ENCODE results near the gene HIVEP2. TPM values are rescaled to one million over a fixed set of nuclear protein-coding genes. Genes with fewer than 3 reads are reported as not detected.

Gene HIVEP2
- total and polyA plus RNA-seq, 2 of the 4 experiments (the other 2 are of a cell fraction): 4.3 to 11.3 TPM

DNA sequence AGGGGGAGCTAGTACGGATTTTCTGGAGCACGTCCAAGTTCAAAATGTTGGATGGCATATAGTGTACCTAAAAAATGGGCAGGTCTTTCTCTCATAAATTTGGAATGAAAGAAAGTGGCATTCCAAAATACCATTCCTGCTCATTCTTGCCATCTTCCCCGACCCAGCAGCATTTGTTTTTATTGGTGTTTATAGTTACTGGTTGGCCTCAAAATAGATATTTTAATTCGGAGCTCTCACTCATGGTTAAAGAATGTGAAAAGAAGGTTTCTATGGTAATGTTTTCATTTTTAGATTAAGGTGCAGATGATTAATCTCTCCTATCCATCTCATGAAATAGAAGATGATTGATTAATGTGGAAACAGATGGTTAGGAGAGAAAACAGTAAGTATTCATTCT lies 204.5 kb downstream of the HIVEP2 start:
- no peak overlapping the region for H2AFZ ChIP-seq (replicated peaks; ENCODE audit: low read length, poor library complexity)
- WGBS, 2 experiments (ENCODE audit: extremely low coverage in 2 of 2, insufficient read length in 1 of 2): no CpG with 5 or more reads among the region's 4 CpGs
- no peak for DNase-seq
- H3K79me1 ChIP-seq (ENCODE audit: low read depth in 1 of 2, low read length in 2 of 2): no peaks in the 10 kb centered on the region
- H2BK15ac ChIP-seq (ENCODE audit: low read depth, low read length): no peak overlapping the region
- H3K4me2 ChIP-seq (ENCODE audit: low read depth, low read length): no peak overlapping the region
- no peak overlapping the region for H2AK9ac ChIP-seq (replicated peaks; ENCODE audit: low read depth, low read length, poor library complexity)
- no peaks in the 10 kb centered on the region for H3K27me3 ChIP-seq (ENCODE audit: control insufficient read depth, insufficient read depth, low read length)
- no peaks in the 10 kb centered on the region; the same call in 1 of the 2 replicates for H3K9me1 ChIP-seq (ENCODE audit: insufficient read depth, low read length)
- H3K23ac ChIP-seq (ENCODE audit: low read depth, low read length): no peak overlapping the region
- no peak overlapping the region for H3K56ac ChIP-seq (ENCODE audit: extremely low read depth, insufficient read depth, low read length)
- CTCF ChIA-PET: no interaction called here
- H3K14ac ChIP-seq (replicated peaks; ENCODE audit: low read depth, low read length): no peak overlapping the region
- no peak overlapping the region for H2BK5ac ChIP-seq (ENCODE audit: low read depth, low read length, poor library complexity, severe bottlenecking)
- no peak overlapping the region for H2AK5ac ChIP-seq (ENCODE audit: low read depth, low read length)
- peaks cover 2% of the 10 kb centered on the region; the same call in 1 of the 2 replicates for H3K4me1 ChIP-seq (ENCODE audit: control insufficient read depth, insufficient read depth, low read length)
- POLR2A ChIA-PET (ENCODE audit: unreplicated experiment): no interaction called here
- H3K18ac ChIP-seq (ENCODE audit: low read depth, low read length): no peak overlapping the region
- H3K4me3 ChIP-seq (ENCODE audit: insufficient read depth, low read depth, low read length): no peak overlapping the region
- no peaks in the 10 kb centered on the region for H4K20me1 ChIP-seq (ENCODE audit: insufficient read depth, low read length)
- H4K91ac ChIP-seq (ENCODE audit: insufficient read depth, low read depth, low read length): no peak overlapping the region
- H3K9ac ChIP-seq (ENCODE audit: low read depth, low read length): no peak overlapping the region
- no peak overlapping the region for H3K27ac ChIP-seq (ENCODE audit: insufficient read depth, low read length)
- in situ Hi-C loops (cut with MboI; ENCODE audit: low sequenced_read_pairs): no loop called here
- H3K4ac ChIP-seq (ENCODE audit: low read depth, low read length): no peak overlapping the region
- no peak overlapping the region for H2BK20ac ChIP-seq (ENCODE audit: low read depth, low read length)
- no peak overlapping the region for H4K8ac ChIP-seq (ENCODE audit: low read depth in 2 of 2, low read length in 2 of 2)
- intact Hi-C loops (cut with micrococcal nuclease): no loop called here
- BruUV-seq (replicated peaks): no TSS peak
- no peak overlapping the region for H2BK120ac ChIP-seq (ENCODE audit: low read depth, low read length)
- H3K36me3 ChIP-seq (ENCODE audit: control insufficient read depth, insufficient read depth, low read length): no peaks in the 10 kb centered on the region
- no peak overlapping the region for H4K5ac ChIP-seq (ENCODE audit: low read depth, low read length)
- dilution Hi-C loops (cut with HindIII; ENCODE audit: low sequenced_read_pairs, unreplicated experiment): no loop called here
- no peak for ATAC-seq (ENCODE audit: low read depth)
- TF ChIP-seq BHLHE40 (IDR thresholded peaks at IDR 0.05; ENCODE audit: low read depth, low read length) (no peak), MXI1 (IDR thresholded peaks at IDR 0.05; ENCODE audit: borderline replicate concordance, low read depth, low read length) (no peak), CHD1 (IDR thresholded peaks at IDR 0.05; ENCODE audit: low read depth, low read length) (no peak), MAFK (IDR thresholded peaks at IDR 0.05; ENCODE audit: low read depth, low read length) (no peak), MAZ (IDR thresholded peaks at IDR 0.05; ENCODE audit: borderline replicate concordance, low read depth, low read length) (no peak), FOS (IDR thresholded peaks at IDR 0.05; ENCODE audit: low read depth, low read length) (no peak), RFX5 (IDR thresholded peaks at IDR 0.05; ENCODE audit: low read depth, low read length) (no peak), NFE2L2 (IDR thresholded peaks at IDR 0.05; ENCODE audit: low read depth, low read length) (no peak), POLR2A (IDR thresholded peaks at IDR 0.05; ENCODE audit: low read depth, low read length) (no peak), SMC3 (IDR thresholded peaks at IDR 0.05; ENCODE audit: low read depth, low read length) (no peak), RCOR1 (IDR thresholded peaks at IDR 0.05; ENCODE audit: insufficient replicate concordance, low read length) (no peak), RAD21 (IDR thresholded peaks at IDR 0.05; ENCODE audit: low read length) (no peak), CEBPB (IDR thresholded peaks at IDR 0.05; ENCODE audit: low read depth, low read length) (no peak)
- TF ChIP-seq, protein P1, sequence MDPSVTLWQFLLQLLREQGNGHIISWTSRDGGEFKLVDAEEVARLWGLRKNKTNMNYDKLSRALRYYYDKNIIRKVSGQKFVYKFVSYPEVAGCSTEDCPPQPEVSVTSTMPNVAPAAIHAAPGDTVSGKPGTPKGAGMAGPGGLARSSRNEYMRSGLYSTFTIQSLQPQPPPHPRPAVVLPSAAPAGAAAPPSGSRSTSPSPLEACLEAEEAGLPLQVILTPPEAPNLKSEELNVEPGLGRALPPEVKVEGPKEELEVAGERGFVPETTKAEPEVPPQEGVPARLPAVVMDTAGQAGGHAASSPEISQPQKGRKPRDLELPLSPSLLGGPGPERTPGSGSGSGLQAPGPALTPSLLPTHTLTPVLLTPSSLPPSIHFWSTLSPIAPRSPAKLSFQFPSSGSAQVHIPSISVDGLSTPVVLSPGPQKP (IDR thresholded peaks at IDR 0.05; ENCODE audit: borderline replicate concordance, low read depth, low read length): no peak
- TF ChIP-seq, protein P2, sequence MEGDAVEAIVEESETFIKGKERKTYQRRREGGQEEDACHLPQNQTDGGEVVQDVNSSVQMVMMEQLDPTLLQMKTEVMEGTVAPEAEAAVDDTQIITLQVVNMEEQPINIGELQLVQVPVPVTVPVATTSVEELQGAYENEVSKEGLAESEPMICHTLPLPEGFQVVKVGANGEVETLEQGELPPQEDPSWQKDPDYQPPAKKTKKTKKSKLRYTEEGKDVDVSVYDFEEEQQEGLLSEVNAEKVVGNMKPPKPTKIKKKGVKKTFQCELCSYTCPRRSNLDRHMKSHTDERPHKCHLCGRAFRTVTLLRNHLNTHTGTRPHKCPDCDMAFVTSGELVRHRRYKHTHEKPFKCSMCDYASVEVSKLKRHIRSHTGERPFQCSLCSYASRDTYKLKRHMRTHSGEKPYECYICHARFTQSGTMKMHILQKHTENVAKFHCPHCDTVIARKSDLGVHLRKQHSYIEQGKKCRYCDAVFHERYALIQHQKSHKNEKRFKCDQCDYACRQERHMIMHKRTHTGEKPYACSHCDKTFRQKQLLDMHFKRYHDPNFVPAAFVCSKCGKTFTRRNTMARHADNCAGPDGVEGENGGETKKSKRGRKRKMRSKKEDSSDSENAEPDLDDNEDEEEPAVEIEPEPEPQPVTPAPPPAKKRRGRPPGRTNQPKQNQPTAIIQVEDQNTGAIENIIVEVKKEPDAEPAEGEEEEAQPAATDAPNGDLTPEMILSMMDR (conservative IDR thresholded peaks at IDR 0.05; ENCODE audit: low read depth, low read length): no peak
- TF ChIP-seq, protein P3, sequence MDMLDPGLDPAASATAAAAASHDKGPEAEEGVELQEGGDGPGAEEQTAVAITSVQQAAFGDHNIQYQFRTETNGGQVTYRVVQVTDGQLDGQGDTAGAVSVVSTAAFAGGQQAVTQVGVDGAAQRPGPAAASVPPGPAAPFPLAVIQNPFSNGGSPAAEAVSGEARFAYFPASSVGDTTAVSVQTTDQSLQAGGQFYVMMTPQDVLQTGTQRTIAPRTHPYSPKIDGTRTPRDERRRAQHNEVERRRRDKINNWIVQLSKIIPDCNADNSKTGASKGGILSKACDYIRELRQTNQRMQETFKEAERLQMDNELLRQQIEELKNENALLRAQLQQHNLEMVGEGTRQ (IDR thresholded peaks at IDR 0.05; ENCODE audit: low read depth, low read length): no peak
- no peaks in the 10 kb centered on the region for H3K9me3 ChIP-seq (ENCODE audit: control insufficient read depth, insufficient read depth, low read length)
